ENCODE data around the gene POU6F2. TPM values are rescaled to one million over a fixed set of nuclear protein-coding genes. Genes with fewer than 3 reads are reported as not detected.

The POU6F2 gene
- total RNA-seq, 4 donors from 2014 or later: 0.91 TPM; not detected in 3

DNA sequence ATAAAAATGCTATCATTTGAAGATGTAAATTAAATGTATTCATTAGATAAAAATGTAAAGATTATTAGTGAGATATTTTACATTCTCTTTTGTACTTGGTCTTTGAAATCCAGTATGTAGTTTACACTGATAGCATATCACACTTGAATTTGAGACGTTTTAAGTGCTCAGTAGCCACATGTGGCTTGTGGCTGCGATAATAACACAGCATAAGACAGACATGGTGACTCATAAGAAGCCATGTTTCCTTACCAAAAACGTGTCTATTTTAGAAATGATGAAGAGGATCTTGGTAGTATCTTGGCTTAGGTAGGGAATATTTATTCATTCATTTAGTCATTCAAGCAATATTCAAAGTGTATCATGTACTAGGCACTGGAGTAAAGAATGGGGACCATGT lies 149.3 kb downstream of the POU6F2 start:
- no peak for TF ChIP-seq POLR2A (IDR thresholded peaks at IDR 0.05)
- TF ChIP-seq, protein P1, sequence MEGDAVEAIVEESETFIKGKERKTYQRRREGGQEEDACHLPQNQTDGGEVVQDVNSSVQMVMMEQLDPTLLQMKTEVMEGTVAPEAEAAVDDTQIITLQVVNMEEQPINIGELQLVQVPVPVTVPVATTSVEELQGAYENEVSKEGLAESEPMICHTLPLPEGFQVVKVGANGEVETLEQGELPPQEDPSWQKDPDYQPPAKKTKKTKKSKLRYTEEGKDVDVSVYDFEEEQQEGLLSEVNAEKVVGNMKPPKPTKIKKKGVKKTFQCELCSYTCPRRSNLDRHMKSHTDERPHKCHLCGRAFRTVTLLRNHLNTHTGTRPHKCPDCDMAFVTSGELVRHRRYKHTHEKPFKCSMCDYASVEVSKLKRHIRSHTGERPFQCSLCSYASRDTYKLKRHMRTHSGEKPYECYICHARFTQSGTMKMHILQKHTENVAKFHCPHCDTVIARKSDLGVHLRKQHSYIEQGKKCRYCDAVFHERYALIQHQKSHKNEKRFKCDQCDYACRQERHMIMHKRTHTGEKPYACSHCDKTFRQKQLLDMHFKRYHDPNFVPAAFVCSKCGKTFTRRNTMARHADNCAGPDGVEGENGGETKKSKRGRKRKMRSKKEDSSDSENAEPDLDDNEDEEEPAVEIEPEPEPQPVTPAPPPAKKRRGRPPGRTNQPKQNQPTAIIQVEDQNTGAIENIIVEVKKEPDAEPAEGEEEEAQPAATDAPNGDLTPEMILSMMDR (IDR thresholded peaks at IDR 0.05): no peak
- intact Hi-C loops (cut with DNase I; ENCODE audit: low total_unique reads): no loop called here
- Histone ChIP-seq H3K4me3 (no peak overlapping the region), H3K9me3 (no peaks in the 10 kb centered on the region), H3K36me3 (no peaks in the 10 kb centered on the region), H3K27me3 (no peaks in the 10 kb centered on the region), H3K27ac (no peak overlapping the region), H3K4me1 (no peaks in the 10 kb centered on the region)
- DNase-seq: no peak

DNA sequence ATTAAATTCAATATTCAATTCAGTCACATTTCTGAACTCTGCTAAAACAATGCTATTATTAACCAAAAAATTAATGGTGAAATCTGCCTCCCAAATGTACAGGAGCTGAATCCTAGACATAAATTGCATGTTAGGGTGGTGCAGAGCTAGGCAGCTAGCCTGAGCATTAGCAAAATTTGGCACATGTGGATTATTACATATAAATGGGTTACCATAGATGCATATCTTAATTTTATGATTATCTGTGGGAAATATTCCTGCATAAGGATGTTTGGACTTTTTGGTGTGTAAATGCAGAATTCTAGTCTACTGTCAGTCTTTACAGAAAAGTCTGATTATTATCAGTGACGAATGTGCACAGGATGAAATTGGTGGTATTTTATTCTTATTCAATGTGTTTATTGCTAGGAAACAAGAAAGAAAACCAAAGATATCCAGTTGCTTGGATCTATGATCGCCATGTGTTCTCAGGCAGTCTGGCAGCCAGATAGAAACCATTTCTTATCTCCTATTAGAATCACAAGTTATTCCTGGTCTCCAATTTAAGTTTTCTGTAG lies 150.7 kb downstream of the POU6F2 start:
- intact Hi-C loops (cut with DNase I; ENCODE audit: low total_unique reads): no loop called here
- H3K4me1 ChIP-seq: no peaks in the 10 kb centered on the region
- H3K27ac ChIP-seq: no peak overlapping the region
- no peaks in the 10 kb centered on the region for H3K27me3 ChIP-seq
- H3K9me3 ChIP-seq: no peaks in the 10 kb centered on the region
- no peaks in the 10 kb centered on the region for H3K36me3 ChIP-seq
- no peak for TF ChIP-seq POLR2A (IDR thresholded peaks at IDR 0.05)
- TF ChIP-seq, protein P1 (IDR thresholded peaks at IDR 0.05): no peak
- H3K4me3 ChIP-seq: no peak overlapping the region
- no peak for DNase-seq

DNA sequence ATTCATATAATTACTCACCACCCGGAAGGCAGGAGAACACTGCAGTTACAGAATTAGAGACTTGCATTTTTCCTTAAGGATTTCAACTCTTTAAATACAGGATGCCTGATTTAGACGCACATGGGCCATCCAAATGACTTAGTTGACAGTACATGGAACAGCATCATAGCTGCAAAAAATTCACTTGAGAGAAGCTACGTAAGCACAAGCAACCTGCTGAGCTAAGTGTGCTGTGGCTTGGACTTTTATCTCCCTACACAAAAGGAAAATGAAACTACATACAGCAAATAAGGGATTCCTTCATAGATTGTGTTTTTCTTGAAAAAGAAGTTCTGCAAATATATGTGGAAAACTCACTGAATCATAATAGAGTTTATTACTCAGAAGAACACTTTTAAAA lies 152.6 kb downstream of the POU6F2 start:
- no peaks in the 10 kb centered on the region for H3K9me3 ChIP-seq
- no peak overlapping the region for H3K27ac ChIP-seq
- no peaks in the 10 kb centered on the region for H3K36me3 ChIP-seq
- no peaks in the 10 kb centered on the region for H3K27me3 ChIP-seq
- H3K4me1 ChIP-seq: no peaks in the 10 kb centered on the region
- DNase-seq: no peak
- TF ChIP-seq, protein P1 (IDR thresholded peaks at IDR 0.05): no peak
- TF ChIP-seq POLR2A (IDR thresholded peaks at IDR 0.05): no peak
- intact Hi-C loops (cut with DNase I; ENCODE audit: low total_unique reads): no loop called here
- no peak overlapping the region for H3K4me3 ChIP-seq

DNA sequence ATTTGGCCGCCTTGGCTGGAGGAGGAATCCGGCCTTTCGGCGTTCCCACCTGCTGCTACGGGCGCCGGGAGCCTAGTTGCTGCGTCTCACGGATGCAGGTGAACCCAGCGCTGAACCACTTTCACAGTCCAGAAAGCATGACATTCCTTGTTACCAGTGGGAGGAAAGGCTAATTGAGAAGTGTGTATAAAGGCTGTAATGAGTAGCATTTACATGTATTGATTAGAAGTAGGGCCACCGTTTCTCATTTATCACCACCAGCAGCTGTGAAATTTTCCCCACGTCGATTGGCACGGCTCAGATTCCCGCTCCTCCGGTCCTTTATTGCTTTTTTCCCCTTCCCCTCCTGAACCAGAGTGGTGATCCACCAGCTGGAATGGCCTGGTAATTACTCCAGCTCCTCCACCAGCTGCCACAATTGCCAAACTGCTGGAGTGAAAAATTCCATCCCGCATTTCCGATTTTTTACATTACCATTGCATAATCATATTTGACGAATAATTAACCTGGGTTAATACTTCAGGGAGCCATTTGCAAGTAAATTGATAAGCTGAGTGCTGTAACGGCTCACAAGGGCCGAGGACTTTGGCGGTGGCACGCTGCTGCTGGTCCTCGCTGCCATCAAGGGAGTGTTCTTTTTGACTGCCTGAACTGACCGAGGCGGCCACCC lies 153.3 kb downstream of the POU6F2 start:
- Histone ChIP-seq H3K9me3 (no peaks in the 10 kb centered on the region), H3K27ac (no peak overlapping the region), H3K4me3 (no peak overlapping the region), H3K36me3 (no peaks in the 10 kb centered on the region), H3K4me1 (no peaks in the 10 kb centered on the region), H3K27me3 (no peaks in the 10 kb centered on the region)
- intact Hi-C loops (cut with DNase I; ENCODE audit: low total_unique reads): no loop called here
- DNase-seq: no peak
- TF ChIP-seq, protein P1 (IDR thresholded peaks at IDR 0.05): no peak
- TF ChIP-seq POLR2A (IDR thresholded peaks at IDR 0.05): no peak

DNA sequence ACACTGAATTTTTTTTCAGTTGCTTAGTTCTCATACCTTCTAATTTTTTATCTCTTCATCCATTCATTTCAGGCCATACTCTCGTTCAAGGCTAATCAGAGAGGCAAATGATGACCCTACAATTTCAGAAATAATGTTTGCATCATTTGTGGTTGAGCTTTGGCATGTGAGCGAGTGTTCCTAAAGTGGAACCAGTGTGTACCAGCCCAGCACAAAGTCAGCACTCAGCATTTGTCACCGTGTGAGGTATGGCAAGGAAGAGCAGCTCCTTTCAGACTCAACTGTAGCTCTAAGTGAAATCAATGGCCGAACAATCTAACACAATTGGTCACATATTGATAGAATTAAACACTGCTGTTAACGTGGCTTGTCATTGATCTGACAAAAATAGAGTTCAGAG lies 154.6 kb downstream of the POU6F2 start:
- no peaks in the 10 kb centered on the region for H3K36me3 ChIP-seq
- no peak overlapping the region for H3K27ac ChIP-seq
- no peak for DNase-seq
- H3K4me3 ChIP-seq: no peak overlapping the region
- TF ChIP-seq, protein P1 (IDR thresholded peaks at IDR 0.05): no peak
- no peak for TF ChIP-seq POLR2A (IDR thresholded peaks at IDR 0.05)
- intact Hi-C loops (cut with DNase I; ENCODE audit: low total_unique reads): no loop called here
- H3K27me3 ChIP-seq: no peaks in the 10 kb centered on the region
- H3K4me1 ChIP-seq: no peaks in the 10 kb centered on the region
- no peaks in the 10 kb centered on the region for H3K9me3 ChIP-seq
